GM12873 (cell line): ENCODE data around the gene NEB.

ENCODE experiments used
- TF ChIP-seq, protein P1 (sequence below): IDR thresholded peaks from 2 replicates; pipeline ENCODE4 v1.5.1; 2012; ENCODE audit warnings: low read depth, mild to moderate bottlenecking, moderate library complexity, low read length, control low read depth; ENCODE audit not compliant: insufficient read depth; ENCODE audit errors: missing control alignments

Gene NEB

GRCh38 chr2:151733771-151734672, at the start of gene NEB:
NEB (minus strand) TSS chr2:151734476; CDS start chr2:151733156, 1,320 bp downstream.
- TF ChIP-seq, protein P1, sequence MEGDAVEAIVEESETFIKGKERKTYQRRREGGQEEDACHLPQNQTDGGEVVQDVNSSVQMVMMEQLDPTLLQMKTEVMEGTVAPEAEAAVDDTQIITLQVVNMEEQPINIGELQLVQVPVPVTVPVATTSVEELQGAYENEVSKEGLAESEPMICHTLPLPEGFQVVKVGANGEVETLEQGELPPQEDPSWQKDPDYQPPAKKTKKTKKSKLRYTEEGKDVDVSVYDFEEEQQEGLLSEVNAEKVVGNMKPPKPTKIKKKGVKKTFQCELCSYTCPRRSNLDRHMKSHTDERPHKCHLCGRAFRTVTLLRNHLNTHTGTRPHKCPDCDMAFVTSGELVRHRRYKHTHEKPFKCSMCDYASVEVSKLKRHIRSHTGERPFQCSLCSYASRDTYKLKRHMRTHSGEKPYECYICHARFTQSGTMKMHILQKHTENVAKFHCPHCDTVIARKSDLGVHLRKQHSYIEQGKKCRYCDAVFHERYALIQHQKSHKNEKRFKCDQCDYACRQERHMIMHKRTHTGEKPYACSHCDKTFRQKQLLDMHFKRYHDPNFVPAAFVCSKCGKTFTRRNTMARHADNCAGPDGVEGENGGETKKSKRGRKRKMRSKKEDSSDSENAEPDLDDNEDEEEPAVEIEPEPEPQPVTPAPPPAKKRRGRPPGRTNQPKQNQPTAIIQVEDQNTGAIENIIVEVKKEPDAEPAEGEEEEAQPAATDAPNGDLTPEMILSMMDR = no peak

DNA sequence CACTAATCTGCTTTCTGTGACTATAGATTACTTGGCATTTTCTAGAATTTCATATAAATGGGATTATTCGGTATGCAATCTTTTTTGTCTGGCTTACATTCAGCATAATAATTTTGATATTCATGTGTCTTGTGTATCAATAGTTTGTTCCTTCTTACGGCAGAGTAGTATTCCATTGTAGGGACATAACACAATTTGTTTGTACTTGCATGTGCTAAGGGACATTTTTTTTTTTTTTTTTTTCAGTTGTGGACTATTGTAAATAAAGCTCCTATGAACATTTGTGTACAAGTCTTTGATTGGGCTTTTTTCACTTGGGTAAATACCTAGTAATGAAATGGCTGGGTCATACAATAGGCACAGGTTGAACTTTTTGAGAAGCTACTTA, 48.9 kb upstream of the NEB start:
- TF ChIP-seq, protein P1 = no peak

- TF ChIP-seq, protein P1 = no peak
These were observed 48.3 kb upstream of the NEB start for GRCh38 chr2:151782378-151783132.

- TF ChIP-seq, protein P1 = no peak
These were observed 47.4 kb upstream of the NEB start for GRCh38 chr2:151781642-151782041.

GRCh38 chr2:151780938-151781337, 46.7 kb upstream of the NEB start:
- TF ChIP-seq, protein P1 = no peak

- TF ChIP-seq, protein P1 = no peak
These were observed 43.7 kb upstream of the NEB start for GRCh38 chr2:151777935-151778334.

- TF ChIP-seq, protein P1 = peak; percentile 25
These were observed 43.2 kb upstream of the NEB start for GRCh38 chr2:151777487-151777886.
